ENCODE results near the gene SH3PXD2A. TPM values are rescaled to one million over a fixed set of nuclear protein-coding genes. Genes with fewer than 3 reads are reported as not detected.
"Not testable (repeated sequence)": the region's sequence is repeated elsewhere in the genome, so short reads cannot be mapped to it uniquely, and the experiment has no call there.

The SH3PXD2A gene
- total RNA-seq, 1 donor from 2014 or later = 8.2 TPM

DNA sequence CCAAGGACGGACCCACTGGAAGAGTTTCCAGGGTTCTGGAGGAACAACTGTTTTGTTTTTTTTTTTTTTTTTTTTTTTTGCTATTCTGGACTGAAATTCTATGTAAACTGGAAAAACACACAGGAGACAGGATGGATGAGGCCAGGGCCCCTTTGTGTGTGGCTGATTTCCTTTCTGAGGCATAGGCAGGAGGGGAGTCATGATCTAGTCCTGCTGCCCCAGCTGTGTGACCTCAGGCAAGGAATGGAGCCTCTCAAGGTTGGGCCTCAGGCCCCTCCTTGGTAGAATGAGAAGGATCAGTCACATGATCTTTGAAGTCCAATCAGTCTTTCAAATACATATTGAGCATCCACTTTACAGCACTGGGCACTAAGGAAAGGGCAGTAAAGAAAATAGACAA lies 87.6 kb downstream of the SH3PXD2A start:
- no peak for DNase-seq (ENCODE audit: low read depth)

DNA sequence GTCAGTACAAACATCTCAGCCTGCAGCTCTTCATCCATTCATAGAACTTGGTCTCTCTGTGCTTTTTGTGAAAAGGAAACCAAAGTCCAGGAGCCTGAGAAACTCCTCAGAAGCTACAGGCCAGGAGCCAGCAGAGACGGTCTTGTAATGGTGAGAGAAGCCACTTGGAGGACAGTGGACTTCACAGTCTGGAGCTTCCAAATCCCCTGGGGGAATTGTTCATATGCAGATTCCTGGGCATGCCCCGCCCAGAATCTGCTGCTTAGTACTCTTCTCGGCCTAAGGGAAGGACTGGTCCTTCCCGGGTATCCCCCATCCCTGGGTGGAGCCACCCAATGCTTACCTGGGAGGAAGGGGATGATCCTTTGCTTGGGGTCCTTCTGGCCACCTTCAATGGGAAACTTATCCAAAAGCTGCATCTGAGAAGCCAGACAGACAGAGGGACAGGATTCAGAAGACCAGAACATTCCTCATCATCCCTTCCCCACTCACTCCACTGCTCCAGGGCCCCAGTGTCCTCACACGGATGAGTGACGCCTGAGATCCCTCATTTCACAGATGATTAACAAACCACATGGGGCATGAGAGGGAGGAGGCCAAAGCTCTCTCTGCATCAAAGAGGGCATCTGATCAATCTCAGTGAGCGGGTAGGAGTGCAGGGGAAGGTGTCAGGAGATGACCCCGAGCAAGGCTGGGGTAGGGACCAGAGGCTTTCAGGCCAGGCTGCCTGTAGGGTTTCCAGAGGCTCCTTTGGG lies 88.4 kb downstream of the SH3PXD2A start:
- peak; percentile 79 for DNase-seq (ENCODE audit: low read depth)

DNA sequence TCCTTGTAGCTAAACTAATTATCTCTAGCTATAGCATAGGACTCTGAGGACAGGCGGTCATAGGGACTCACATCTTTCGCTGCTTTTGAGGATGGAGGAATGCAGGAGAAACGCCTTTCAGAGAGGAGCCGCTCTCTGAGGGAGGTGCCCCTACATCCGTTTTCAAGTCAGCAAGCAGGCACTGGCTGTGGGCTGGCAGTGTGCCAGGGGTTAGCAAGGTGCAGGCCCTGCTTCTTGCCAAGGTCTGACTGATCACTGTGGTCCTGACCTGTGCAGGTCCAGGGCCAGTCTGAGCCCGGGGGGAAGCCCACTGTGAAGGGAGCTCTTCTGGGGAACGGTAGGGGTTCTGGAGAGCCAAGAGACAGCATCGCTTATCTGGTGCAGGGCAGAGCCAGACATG lies 89.4 kb downstream of the SH3PXD2A start:
- peak; percentile 67 for DNase-seq (ENCODE audit: low read depth)

DNA sequence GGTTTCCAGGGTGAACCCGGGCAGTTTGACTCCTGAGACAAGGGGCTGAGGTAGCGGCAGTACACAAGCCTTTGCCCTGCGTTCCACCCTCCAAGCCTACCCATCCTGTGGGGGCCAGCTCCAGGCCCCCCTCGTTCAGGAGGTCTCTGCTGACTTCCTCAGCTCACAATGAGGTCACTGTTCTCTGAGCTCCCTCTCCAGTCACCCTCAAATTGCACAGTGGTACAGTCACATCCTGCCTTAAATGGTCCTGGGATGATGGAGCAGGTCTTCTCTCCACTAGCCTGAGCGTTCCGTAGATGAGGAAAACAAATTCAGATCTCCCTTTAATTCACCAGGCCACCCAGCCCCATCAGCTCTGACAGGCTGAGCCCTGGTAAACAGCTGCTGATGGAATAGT lies 90.2 kb downstream of the SH3PXD2A start:
- peak; percentile 51 for DNase-seq (ENCODE audit: low read depth)

DNA sequence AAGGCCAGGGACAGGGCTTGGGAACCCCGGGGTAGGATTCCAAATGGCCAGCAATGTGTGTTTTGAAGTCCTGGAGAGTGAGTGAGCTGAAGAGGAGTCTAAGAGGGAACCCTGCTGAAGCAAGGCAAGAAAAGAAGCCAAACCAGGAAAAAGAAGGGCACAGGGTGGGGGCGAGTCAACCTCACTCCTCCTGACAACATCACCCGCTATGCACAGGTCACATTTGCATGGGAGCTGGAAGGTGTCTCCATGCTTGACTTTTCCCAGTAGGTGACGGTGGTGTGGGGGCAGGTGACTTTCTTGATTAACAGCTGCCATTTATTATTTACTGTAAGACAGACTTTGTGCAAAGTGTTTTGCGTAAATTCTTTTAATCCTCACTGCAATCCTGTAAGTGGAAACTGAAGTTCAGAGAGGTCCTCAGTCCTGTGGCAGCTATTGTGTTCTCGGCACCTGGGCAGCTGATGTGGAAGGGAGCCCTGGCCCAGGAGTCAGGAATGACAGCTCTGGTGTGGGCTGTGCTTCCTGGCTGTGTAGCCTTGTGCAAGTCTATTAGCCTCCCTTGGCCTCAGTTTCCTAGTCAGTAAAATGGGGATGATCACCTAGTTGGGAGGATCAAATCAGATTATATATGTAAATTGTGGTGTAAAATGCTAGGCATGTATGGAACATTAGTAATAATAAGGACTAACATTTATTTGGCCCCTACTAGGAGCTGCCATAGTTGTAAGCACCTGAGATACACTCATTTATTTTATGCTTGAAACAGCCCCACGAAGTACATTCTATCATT lies 90.9 kb downstream of the SH3PXD2A start:
- DNase-seq (ENCODE audit: low read depth) = no peak

DNA sequence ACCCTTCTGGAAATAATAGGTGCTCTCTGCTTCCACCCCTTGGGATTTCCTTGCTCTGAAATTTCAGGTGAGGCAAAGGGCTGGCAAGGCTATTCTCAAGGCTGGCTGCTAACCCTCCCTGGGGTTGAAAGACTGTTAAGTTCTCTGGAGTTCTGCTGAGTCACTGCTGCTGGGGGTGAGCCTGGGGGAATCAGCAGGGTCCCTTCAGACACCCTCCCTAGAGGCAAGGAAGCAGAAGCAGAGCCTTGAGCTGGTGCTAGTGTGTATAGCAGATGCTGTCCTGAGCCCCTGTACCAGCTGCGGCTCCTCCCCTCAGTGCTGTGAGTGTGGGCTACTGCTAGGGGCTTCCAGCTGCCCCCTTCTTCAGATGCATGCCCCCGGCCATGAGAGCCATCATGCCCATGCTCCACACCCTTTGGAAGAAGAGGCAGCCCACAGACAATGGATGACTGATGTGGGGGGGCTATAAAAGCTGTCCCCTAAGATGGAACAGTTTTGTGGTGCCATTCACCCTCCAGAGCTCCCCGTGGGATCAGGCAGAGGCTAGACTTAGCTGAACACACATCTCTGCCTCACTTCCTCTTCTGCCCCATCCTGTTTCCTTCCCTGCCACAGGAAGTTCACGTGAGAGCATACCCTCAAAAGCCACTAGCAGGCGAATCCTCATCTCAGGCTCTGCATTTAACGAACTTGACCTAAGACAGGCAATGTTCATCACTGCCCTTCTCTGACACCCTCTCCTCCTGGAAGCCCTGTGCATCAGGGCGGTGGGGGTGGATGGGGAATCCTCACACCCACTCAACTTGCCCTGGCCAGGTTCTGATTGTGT lies 91.8 kb downstream of the SH3PXD2A start:
- DNase-seq (ENCODE audit: low read depth) = peak; percentile 38

DNA sequence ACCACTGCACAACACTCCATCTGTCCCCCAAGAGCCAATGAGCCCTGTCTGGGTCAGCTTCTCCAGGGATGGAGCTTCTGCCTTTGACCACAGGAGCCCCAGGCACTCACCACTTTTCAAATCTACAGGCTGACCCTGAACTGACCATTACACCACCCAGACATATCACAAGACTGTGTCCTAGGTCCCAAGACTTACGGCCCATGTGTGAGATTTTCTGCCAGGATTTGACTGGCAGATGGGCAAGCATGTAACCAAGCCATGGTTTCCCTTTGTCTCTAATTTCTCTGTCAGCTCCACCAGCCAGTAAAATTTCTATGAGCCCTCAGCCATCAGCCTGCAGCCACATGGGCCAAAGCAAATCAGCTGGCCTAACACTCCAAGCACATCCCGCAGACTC lies 92.5 kb downstream of the SH3PXD2A start:
- DNase-seq (ENCODE audit: low read depth) = no peak

DNA sequence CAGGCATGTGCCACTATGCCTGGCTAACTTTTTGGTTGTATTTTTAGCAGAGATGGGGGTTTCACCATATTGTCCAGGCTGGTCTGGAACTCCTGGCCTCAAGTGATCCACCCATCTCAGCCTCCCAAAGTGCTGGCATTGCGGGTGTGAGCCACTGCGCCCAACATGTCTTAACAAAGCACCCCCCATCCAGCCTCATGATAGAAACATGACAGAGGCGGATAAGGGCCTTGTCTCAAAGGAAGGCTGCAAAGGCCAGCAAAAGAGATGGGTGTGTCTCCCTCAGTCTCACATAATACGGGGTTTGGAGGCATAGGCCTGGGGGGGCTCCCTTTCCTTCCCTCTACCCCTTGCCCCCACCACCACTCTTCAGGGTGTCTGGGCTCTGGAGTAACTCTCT lies 93.2 kb downstream of the SH3PXD2A start:
- DNase-seq (ENCODE audit: low read depth) = no peak

DNA sequence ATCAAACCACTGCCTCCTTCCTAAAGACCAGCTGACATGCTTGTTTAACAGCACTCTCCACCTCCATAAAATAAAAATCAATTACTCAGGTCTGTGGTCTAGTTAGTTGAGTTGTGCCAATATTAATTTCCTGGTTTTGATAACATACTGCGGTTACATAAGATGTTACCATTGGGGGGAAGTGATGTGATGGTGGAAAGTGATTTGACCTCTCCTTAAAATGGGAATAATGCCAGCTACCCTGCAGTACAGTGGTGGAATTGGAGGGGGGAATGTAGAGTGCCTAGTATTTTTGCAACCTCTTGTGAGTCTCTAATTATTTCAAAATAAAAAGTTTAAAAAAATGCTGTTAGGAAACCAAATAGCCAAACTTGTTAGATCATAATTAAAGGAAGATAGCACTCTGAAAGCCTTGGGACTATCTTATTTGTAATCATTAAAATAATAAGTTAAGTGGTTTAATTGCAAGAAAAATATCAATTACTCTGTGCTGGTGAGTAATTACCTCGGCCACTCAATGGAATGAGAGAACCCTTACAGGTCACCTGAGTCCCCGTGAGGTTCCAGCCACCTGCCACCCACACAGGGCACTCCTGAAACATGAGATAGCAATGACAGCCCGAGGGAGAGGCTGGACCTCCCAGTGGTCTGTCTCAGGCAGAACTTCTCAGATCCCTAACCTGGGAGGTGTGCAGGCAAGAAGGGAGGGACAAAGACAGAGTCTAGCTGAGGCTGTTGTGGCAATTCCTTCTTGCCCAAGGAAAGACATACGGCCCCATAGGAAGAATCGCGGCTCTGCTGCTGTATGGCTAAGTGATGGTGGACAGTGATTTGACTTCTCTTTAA lies 94.1 kb downstream of the SH3PXD2A start:
- DNase-seq (ENCODE audit: low read depth) = no peak

DNA sequence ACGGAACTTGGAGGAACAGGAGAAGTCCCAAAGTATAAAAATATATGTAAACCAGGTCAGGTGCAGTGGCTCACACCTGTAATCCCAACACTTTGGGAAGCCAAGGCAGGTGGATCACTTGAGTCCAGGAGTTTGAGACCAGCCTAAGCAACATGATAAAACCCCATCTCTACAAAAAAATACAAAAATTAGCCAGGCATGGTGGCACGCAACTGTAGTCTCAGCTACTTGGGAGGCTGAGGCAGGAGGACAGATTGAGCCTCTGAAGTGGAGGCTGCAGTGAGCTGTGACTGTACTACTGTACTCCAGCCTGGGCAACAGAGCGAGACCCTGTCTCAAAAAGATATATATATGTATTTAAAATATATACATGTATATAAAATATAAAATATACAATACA lies 95.1 kb downstream of the SH3PXD2A start:
- not testable (repeated sequence) for DNase-seq (ENCODE audit: low read depth)

DNA sequence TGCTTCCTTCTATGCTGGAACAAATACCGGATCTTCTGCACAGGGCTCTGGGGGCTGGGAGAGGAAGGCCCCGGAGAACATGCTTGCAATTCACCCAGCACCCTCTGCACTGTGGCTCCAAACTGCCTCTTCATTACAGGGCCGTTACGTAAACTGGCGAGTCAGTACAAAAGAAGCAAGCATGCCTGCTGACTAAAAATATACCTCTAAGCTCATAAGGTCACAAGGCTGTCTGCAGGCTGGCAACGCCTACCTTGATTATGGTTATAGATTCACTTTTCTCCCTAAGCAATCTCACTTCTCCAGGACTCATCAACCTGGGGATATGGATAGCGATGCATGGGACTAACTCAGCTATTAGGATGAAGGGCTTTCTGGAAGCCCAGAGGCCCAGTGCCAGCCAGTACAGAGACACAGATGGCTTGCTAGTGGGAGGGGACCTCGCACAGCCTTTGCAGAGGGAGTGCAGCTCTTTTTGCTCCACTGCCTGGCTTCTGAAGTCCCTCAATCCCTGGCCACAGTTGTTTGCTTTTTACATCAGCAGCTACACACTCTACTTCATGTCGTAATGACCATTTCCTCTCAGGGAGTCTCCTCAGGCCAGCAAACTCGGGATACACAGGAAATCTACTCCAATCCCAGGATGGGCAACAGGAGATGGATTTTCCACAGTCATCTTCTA lies 96.1 kb downstream of the SH3PXD2A start:
- DNase-seq (ENCODE audit: low read depth) = peak; percentile 74

DNA sequence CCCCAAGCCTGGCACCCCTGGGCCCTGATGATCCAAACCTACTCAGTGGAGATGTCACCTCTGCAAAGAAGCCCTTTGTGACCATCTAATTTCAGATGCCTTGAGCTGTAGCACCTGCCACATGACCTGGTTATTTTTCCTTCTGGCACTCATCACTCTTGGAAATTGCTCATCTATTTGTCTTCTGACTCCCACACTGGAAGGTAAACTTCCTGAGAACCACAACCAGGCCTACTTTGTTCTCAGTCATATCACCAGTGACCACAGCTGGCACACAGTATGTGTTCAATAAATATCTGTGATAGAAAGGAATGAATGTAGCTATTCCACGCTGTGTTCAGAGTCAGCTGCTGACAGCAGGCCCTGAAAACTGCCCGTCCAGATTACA lies 97.1 kb downstream of the SH3PXD2A start:
- peak; percentile 60 for DNase-seq (ENCODE audit: low read depth)

DNA sequence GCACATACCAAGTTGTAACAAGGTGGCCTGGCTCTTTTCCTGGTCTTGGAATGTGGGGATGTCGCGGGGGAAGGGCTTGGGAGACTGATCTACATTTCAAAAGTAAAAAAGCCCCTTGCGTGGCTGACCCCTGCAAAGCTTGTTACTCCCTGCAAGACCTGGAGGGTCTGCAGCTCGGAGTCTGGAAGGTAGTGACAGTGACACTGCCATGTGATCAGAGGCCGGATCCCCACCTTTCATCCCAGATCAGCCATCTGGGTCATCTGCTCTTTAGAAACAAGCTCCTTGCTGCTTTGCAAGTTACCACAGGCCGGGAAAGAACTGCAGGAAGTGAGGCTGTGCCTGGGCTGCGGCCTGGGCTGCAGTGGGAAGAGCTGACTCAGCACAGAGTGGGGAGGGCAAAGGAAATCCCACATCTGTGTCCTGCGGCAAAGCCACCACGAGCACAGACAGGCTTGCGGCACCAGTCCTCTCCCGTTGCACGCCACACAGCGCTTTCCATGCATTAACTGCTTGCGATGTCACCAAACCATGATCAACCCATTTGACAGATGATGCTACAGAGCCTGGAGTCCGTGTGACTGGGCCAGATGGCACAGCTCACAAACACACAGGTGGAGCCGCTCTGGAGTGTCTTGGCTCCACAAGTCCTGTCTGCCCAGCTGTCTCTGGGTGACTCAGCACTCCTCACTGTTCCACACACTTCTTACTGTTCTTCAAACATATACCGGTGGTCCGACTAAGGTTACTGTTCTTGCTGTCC lies 97.7 kb downstream of the SH3PXD2A start:
- peak; percentile 63 for DNase-seq (ENCODE audit: low read depth)

DNA sequence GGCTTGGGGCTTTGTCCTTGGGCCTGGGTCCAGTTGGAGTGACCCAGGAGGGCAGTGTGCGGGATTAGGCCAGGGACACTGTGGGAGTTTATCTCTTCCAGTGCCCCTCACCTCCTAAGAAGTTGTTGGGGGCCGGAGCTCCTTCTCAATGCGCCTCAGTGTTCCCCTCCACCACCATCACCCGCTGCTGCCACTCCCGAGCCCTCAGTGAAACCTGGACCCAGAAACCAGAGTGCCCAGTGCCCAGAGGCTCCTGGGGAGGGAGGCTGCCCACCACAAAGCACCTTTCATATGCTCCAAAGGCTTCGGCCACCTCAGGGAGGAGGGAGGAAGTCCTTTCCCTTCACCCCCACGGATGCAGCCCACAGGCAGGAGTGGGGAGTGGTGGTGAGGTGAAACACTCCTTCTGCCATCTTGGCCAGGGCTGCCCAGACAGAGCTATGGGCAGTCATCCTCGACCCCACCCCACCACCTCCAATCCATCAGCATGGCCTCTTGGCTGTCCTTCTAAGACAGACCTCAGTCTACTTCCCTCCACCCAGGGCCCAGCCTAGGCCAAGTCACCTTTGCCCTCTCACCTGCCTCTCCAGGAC lies 99.0 kb downstream of the SH3PXD2A start:
- no peak for DNase-seq (ENCODE audit: low read depth)

DNA sequence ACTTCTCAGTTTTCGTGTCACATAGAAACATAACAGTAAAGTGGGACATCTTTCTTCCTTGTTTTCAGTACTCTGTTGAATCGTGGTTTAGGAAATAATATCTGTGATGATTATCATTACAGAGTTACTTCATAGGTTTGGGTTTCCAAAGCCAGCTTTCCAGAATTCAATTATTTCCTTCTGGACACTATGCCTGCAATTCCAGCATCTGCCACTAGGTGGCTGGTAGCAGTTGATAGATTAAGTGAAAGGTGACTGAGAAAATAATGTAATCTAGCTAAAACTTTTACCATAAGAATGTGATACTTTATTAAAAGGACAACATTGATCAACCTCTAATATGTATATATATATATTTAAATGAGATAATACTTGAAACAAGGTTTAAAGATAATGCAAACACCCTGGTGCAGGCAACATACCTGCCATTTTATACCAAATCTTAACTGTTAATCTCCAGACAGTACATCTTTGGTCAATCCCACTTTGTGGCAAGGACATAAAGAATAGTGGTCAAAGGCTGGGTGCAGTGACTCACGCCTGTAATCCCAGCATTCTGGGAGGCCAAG lies 102.6 kb downstream of the SH3PXD2A start:
- DNase-seq (ENCODE audit: low read depth) = no peak

DNA sequence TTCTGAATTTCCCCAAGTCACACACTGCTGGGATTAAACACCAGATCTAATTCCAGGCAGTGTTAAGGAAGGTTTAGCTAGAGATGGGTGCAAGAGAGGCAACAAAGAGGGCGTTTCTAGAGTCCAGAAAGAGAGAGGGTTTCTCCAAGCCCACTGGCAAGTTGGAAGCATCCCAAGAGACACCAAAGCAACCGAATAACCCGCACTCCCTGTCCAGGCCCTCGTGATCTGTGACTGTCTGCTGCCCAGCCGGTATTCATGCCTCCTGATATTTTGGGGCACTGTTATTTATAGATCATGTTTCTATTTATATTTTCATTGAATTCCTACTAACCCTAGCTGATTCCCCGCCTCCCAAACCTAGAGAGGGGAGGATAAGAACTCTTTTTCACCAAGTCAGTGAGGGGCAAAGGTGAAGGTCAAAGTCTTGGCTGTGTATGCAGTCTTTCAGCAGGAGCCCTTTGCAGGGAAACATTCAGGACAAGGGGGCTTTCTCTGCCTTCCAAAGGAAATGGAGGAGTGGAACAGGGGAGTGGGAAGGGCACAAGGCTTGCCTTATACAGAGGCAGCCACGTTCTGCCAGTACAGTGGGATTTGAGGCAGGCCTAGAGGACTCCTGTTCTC lies 103.6 kb downstream of the SH3PXD2A start:
- no peak for DNase-seq (ENCODE audit: low read depth)

DNA sequence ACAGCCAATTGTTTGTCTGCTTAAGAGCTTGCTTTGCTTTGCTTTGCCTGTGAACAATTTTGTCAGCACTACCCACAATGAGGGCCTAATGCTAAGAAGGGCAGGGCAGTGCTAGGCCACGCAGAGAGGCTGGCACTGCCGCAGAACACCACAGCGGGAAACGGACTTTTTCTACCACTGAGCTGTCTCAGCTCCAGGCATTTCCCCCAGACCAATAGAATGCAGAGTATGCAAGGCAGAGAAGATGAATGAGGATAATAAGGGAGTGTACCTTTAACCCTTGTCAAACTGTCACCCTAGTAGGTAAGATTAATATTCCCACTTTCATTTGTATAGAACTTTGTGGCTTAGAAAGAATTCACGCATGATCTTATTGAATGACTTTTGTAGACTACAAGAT lies 104.5 kb downstream of the SH3PXD2A start:
- DNase-seq (ENCODE audit: low read depth) = no peak

DNA sequence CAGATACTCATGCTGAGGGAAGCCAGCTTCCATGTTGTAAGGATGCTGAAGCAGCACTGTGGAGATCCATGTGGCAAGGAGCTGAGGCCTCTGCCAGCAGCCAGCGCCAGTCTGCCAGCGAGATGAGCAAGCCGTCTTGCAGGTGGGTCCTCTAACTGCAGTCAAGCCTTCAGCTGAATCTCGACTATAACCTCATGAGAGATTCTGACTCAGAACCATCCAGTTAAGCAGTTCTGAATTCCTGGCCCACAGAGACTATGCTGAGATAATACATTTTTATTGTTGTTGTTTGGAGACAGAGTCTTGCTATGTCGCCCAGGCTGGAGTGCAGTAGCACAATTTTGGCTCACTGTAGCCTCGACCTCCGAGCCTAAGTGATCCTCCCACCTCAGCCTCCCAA lies 105.6 kb downstream of the SH3PXD2A start:
- no peak for DNase-seq (ENCODE audit: low read depth)

DNA sequence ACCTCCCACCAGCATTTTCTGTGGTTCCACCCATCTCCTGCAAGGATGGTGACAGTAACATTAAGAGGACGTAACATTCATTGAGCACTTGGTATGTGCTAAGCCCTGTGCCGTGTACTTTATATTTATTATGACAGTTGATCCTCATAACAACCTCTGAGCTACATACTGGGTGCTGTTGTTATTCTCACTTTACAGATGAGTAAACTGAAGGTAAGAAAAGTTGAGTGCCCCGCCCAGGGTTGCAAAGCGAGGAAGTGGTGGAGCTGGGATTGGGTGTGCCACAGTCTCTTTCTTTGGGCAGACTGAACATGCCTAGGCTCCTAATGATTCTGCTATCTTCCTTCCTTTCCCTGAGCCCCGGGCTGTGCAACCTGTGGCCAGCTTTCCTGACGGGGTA lies 107.4 kb downstream of the SH3PXD2A start:
- peak; percentile 24 for DNase-seq (ENCODE audit: low read depth)

Data from renal cortical epithelial cell (primary cell).